Hematopoietic multipotent progenitor cell treated with erythropoietin and hydrocortisone succinate and interleukin-3 and kit ligand, for 8 days (in vitro differentiated cells): ENCODE measurements around the gene ARHGDIG.
"Not testable (repeated sequence)": the region's sequence is repeated elsewhere in the genome, so short reads cannot be mapped to it uniquely, and the experiment has no call there.

ENCODE experiments used
- DNase-seq: peaks from one replicate; pipeline ENCODE4 v3.0.0-alpha.2; 2015

ARHGDIG gene

DNA sequence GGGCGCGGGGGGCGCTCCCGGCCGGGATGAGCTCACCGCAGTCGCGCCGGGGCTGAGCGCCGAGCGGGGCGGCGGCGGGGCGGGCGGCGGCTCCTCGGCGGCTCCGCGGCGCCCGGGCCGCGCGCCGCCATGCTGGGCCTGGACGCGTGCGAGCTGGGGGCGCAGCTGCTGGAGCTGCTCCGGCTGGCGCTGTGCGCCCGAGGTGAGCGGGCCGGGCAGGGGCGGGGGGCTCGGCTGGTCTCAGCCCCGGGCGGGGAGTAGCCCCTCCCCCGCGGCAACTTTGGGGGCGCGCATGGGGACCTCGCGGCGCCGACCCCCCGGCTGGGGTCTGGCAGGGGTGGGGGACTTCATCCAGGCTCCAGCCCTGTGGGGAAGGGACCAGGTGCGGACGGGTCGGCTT, at the start of gene ARHGDIG:
Gene ARHGDIG, plus strand, starts transcription at position 40 of the 400 bp plus-strand sequence. Its CDS starts 90 bp downstream, at position 130.
- no peak for DNase-seq

DNA sequence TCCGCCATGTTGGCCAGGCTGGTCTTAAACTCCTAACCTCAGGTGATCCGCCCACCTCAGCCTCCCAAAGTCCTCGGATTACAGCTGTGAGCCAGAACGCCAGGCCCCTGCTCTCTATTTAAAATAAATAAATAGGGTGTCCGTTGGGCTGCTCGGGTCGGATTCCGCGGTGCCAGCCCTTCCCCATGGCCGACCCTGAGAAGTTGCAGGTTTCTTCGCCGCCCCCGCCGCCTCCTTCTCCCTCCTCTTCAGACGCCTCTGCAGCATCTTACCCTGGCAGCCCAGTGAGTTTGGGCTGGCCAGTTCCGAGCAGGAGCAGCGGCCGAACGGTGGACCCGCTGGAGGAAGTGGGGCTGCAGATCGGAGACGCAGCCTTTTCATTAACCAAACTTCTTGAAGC, 49.4 kb upstream of the ARHGDIG start:
- no peak for DNase-seq

DNA sequence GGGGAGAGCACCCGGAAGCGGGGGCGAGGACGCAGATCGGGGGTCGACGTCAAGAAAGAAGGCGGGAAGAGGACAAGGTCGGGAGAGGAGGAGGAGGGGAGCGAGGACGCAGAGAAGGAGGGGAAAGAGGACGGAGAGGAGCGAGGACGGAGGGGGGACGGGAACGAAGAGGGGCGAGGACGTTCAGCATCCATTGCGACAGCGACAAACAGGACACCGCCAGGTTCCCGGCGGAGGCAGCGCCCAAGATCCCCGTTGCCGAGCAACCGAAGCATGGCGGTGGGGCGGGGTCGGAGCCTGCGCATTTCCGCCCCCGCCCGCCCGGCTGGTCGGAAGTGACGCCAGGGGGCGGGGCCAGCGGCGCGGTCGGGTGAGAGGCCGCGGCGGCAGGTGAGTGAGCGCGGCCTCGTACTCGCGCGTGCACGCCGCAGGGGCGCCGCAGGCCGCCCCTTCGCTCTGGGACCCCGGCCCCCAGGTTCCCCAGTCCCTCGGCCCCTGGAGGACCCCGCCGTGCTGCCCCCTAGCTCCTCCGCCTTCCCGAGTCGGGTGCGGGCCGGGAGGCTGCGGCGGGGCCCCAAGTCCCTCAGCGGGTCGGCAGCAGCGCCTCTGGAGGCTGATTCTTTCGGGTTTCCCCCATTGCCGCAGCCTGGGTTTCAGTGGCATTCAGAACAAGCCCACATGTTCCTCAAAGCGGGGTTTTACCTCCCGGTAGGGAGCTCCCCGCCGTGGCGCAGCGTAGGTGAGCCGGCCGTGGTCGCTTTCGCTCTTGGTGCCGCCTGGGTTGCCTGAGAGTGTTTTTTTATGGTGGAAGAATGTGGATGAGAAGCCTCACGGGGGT, 45.7 kb upstream of the ARHGDIG start, which contains the start of gene FAM234A:
Gene FAM234A, plus strand, starts transcription at position 354 of the 838 bp plus-strand sequence. CDS start 19,593 bp downstream, outside the sequence.
- peak; percentile 93 for DNase-seq

GRCh38 chr16:239948-240277, 40.5 kb upstream of the ARHGDIG start:
- DNase-seq = no peak

- no peak for DNase-seq
Measured at GRCh38 chr16:240559-240958, 39.8 kb upstream of the ARHGDIG start.

GRCh38 chr16:242281-242680, 38.1 kb upstream of the ARHGDIG start:
- DNase-seq = no peak

DNA sequence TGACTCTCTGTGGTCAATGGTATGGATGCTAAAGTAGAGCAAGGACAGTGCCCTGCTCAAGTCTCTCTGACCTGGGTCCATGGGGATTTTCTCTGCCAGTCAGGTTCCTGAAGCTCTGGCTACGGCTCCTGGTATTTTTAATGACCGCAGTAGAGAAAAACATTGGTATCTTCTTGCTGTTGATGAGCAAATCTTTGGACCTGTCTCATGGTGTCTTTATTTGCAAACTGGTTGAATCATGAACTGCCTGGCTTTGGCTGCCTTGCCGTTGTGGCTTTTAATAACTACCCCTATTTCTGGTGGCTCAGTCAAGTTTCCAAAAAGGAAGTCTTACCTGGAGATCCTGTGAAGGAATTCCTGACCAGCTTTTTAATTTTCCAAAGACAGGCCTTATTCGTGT, 37.0 kb upstream of the ARHGDIG start:
- DNase-seq = no peak

- DNase-seq = no peak
Measured at GRCh38 chr16:245105-245504, 35.3 kb upstream of the ARHGDIG start.

GRCh38 chr16:247027-247426, 33.4 kb upstream of the ARHGDIG start:
- DNase-seq = no peak

GRCh38 chr16:249431-249830, 31.0 kb upstream of the ARHGDIG start:
- DNase-seq = no peak

DNA sequence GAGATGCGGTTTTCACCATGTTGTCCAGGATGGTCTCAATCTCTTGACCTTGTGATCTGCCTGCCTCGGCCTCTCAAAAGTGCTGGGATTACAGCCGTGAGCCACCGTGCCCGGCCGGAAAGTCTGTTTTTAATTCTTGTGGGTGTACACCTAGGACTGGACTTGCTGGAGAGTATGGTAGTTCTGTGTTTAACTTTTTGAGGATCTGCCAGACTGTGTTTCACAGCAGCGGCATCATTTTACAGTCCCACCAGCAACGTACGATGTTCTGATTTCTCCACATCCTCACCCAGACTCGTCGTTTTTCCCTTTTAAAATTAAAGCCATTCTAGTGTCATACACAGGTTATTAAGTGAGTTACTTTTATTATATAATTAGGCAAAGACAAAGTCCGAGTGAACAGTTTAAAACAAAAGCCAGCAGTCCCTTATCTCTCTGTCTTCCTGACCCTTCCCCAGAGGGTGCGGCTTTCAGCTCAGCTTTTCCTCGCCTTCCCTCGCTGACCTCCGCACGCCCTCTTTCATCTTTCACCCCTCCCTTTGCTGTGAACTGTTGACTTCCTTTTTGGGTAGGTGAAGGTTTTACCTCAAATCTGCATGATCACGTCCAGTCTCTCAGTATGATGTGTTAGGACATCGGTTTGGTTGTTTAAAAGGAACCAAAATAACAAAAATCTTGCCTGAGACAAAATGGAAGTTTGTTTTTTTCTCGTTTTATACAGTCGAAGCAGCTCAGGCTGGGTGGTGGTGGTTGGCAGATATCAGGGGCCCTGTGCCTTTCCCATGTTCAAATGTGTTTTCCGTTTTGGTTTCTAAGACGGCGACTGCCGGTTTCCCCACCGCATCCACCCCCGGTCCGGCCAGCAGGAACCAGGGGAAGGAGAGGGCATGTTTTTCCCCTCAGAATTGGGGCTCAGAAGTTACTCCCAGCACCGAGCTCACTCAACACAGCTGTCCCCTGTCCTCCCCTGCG, 27.7 kb upstream of the ARHGDIG start:
- no peak for DNase-seq

GRCh38 chr16:253833-254232, 26.6 kb upstream of the ARHGDIG start:
- no peak for DNase-seq

GRCh38 chr16:254461-254860, 25.9 kb upstream of the ARHGDIG start:
- no peak for DNase-seq

- DNase-seq = no peak
Measured at GRCh38 chr16:255183-255582, 25.2 kb upstream of the ARHGDIG start.

DNA sequence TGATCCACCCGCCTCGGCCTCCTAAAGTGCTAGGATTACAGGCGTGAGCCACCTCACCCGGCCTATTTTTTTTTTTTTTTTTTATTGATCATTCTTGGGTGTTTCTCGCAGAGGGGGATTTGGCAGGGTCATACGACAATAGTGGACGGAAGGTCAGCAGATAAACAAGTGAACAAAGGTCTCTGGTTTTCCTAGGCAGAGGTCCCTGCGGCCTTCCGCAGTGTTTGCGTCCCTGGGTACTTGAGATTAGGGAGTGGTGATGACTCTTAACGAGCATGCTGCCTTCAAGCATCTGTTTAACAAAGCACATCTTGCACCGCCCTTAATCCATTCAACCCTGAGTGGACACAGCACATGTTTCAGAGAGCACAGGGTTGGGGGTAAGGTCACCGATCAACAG, 22.3 kb upstream of the ARHGDIG start:
- not testable (repeated sequence) for DNase-seq

- DNase-seq = peak; percentile 82
Measured at GRCh38 chr16:259226-259625, 21.2 kb upstream of the ARHGDIG start.

- no peak for DNase-seq
Measured at GRCh38 chr16:259814-260253, 20.6 kb upstream of the ARHGDIG start.

DNA sequence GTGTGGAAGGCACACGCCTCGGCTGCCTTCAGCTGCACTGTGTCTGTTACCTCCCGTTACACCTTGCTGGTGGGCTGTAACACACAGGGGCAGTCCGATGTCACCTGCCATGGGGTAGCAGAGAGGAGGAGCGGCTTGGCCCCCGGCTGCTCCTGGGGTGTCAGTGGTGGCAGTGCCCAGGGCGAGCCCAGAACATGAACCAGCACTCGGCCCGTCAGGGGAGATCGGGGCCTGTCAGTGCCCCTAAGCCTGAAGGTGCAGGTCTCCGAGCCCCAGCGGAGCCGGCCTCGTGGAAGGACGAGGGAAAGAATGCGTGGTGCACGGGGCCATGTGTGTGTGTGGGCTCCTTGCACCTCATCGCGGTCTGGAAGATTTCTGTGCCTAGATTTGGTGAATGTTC, 20.1 kb upstream of the ARHGDIG start:
- DNase-seq = no peak

DNA sequence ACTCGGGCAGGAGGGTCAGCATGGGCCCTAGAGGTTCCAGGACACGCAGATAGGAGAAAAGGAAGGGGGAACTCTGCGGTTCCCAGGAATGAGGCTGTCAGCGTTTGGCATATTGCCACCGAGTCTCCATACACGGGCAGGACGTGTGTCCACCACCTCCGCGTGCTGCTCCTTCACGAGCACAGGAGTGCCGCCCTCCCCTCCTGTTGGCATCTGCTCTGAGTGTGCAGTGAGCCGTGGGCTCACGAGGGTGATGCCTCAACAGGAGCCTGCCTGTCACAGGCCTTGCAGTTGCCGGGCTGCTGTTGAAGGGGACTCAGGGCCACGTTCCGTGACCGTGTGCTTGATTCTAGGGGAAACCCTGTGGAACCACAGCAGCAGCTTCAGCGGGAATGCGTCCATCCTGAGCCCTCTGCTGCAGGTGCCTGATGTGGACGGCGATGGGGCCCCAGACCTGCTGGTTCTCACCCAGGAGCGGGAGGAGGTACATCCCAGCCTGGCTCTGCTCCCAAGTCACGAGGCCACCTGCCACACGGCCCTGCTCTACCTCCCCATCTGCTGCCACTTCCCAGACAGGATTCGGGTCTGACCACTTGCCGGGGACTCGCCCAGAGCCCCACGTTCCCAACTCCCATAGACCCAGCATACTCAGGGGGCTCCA, 19.2 kb upstream of the ARHGDIG start:
- no peak for DNase-seq

- DNase-seq = no peak
Measured at GRCh38 chr16:262121-262745, 18.2 kb upstream of the ARHGDIG start.

DNA sequence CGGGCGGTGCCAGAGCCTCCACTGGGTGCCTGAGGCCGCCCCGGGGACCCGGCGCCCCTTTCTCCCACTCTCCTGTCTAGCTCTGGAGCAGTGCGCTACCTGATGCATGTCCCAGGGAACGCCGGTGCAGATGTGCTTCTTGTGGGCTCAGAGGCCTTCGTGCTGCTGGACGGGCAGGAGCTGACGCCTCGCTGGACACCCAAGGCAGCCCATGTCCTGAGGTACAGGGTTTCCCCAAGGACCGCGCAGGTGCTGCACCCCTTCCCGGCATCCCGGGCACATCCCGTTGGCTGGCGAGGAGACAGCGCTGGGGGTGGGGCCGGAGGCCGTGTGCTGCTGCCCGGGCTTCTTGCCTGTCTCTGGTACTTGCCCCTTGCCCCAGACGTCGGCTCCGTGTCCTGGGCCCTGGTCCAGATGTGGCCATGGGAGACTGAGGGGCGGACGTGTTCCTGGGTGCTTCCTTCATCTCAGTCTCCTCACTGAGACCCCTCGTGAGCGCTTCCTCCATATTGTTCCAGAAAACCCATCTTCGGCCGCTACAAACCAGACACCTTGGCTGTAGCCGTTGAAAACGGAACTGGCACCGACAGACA, 17.1 kb upstream of the ARHGDIG start:
- DNase-seq = no peak

DNA sequence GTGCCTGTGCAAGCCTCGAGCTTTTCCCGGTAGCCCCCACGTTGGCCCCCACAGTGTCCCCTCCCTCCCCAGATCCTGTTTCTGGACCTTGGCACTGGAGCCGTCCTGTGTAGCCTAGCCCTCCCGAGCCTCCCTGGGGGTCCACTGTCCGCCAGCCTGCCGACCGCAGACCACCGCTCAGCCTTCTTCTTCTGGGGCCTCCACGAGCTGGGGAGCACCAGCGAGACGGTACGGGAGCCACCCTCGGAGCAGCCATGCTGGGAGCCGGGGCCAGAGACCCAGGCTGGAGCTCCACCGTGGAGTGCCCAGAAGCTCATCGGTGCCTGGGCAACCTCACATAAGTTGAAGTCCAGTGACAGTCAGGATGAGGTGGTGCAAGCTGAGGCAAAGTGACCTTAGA, 16.4 kb upstream of the ARHGDIG start:
- no peak for DNase-seq
